ENCODE results near the gene PAPPA2.
"Not testable (repeated sequence)": the region's sequence is repeated elsewhere in the genome, so short reads cannot be mapped to it uniquely, and the experiment has no call there.

Gene PAPPA2

DNA sequence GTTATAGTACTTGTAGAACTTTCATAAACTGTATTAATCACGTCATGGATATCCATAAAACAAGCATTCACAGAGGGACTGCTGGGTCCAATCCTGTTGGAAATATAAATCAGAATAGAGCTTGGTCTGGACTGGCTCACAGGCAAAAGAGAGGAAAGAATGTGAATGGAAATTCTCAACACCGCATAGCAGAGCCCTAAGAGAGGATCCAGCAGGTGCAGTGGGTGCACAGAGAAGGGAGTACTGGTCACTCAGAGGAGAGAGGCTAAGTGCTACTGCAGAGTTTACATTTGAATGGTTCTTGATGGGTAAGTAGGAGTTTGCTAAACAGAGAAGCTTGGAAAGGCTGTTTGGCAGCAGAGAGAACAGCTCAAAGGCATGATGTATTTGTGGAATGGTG lies 231.7 kb downstream of the PAPPA2 start:
- no peak for DNase-seq

DNA sequence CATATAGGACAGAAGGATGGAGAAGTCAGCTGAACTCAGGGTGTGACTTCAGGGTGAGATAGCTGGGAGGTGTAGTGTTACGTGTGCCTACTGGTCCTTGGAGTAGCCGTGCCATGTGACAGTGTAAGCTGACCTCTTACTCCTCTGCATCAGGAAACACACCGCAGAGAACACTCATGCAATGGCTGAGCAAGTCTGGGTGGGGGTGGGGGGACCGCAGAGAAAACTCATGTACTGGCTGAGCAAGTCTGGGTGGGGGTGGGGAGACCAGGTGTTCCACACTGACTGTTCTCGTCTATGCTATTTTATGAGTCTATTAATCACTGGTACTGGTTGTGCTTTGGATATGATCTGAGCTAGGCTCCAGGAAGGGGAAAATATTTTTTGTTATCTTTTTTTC lies 233.1 kb downstream of the PAPPA2 start:
- peak; percentile 54 for DNase-seq

DNA sequence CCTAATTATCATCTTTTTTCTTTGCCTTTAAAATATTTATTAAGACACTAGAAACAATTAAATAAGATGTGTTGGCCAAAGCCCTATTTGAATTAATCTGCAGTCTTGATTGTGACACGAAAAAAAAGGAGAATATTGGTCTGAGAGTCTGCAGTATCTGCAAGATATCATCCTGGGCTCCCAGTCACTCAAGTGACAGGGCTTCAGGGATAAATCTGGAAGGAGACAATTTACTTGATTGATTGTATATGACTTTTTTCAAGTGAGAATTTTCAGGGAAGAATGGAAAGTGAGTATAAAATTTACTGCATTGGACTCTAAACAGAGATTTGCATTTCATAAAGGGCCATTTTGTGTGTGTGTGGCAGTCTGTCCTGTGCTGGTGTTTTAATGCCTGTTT lies 233.7 kb downstream of the PAPPA2 start:
- DNase-seq: no peak

DNA sequence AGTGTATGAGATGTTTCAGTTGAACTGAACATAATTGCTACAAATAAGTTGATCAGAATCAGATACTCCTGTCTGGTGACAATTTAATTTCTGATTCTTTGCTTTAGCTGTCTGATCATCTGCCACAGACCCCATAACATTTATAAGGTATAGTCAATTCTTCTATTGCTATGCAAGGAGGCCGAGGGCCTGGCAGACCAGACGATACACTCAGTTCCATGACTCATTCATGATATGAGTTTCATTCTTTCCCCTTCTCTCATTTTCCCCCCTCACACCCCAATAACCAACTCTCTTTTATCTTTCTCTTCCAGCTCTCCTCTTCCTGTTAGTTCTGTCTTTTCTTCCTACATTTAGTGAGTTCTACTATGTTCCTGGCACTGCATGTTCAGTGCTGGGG lies 236.8 kb downstream of the PAPPA2 start:
- DNase-seq: no peak

DNA sequence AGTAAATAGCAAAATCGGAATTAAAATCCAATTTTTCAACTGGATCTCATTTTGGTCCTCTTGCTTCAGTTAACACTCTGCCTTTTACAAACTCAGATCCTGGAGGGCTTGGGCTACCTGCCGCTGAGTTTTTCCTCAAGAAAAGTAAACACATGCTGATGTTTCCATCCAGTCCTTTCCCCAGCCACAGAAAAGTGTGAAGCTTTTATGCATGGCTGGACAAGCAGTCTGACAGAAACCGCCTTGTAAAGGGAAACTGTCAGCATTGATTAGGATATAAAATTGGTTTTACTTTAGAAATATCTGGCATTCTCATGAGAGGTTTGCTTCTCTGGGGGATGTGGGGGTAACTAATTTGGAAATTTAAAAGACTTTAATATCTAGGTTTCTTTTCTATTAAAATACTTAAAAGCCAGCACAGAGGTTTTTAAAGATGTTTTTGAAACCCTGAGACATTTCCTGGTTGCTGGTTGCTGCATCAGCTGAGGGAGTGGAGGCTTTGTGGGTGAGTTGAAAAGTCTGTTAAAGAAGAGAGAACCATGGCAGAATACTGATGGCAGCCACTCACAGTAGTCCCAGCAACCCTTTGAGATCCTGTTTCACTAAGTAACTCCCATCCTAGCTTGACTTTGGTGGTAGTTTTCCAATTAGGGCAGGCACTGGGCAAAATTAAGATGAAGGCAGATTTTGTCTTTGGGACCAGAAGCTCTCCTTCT lies 238.3 kb downstream of the PAPPA2 start:
- no peak for DNase-seq

DNA sequence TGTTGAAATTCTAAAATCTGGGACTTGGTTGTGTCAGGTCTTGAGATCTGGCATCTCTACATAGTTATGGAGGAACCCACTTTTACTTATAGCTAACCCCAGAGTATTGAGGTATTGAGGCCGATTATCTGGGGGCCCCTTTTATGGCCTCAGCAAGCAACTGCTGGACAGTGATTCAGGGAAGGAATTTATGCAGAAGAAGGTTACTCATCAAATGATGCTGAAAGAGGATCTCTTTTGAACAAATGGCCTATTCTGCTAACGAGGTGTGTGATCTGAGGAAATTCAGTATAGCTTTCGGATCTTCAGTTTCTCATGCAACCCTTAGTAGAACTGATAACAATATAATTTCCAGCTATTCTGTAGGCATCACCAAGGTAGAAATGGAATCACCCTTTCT lies 239.9 kb downstream of the PAPPA2 start:
- DNase-seq: no peak

DNA sequence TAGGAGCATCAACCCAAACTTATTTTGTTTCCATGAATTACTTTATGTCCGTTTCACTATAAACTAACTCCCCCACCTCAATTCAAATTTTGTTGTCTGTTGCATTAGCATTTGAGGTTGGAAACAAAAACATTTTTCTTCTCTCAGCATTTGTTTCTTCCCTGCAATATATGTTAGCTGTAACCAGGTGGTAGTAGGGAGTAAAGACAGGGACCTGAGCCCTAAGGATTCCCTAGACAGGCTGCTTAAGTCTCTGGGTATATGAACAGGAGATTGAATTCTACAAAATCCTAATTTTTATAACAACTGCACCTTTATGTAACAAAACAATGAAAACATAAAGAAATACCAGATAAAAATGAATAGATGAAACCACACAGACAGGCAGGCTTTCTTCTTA lies 242.6 kb downstream of the PAPPA2 start:
- DNase-seq: no peak

DNA sequence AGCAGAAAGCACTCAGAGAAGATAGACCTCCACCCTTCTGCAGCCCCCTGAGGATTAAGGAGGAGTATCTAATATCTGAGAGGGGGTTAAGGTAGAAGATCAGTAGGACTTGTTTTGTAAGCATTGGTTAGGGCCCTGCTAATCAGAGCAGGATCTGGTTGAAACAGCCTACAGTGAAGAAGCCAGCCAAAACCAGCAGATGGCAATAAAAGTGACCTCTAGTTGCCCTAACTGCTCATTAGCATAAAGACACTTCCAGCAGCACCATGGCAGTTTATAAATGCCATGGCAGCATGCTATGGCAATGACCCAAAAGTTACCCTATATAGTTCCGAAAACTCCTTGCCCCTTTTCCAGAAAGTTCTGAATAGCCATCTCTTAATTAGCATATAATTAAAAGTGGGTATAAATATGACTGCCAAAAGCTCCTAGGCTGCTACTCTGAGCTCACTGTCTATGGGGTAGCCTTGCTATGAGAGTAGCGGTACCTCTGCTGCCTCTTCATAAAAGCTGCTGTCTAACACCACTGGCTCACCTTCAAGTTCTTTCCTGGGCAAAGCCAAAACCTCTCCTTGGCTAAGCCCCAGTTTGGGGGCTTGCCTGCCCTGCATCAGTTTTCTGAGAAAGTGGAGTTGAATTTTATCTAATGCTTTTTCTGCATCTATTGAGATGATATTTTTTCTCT lies 254.2 kb downstream of the PAPPA2 start:
- DNase-seq: no peak

DNA sequence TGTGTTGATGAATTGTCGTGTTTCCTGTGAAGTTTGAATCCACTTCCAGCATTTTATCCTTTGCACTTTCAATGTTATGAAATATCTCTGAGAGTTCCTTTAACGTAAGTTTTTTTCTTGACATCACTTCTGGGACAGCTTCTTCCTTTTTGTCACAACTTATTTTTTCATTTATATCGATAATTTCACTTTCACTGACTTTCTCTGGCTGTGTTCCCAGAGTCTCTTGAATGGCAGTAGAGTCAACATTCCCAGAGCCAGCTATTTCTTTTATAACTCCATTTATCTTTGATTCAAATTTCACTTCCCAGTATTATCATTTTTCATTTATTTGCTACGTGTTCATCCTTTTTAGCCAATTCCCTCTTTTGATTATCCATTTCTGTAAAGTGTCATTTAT lies 256.5 kb downstream of the PAPPA2 start:
- no peak for DNase-seq

DNA sequence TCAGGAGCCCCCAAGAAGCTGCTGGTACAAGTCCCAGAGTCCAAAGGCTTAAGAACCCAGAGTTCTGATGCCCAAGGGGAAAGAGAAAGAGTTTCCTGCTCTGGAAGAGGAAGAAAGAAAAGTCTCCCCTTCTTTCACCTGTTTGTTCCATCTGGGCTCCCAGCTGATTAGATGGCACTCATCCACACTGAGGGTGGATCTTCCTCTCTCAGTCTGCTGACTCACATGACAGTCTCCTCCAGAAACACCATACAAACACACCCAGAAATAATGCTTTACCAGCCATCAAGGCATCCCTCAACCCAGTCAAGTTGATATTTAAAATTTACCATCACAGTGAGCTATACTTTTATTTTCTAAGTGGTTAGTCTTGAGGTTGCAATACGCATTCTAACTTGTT lies 257.9 kb downstream of the PAPPA2 start:
- DNase-seq: no peak

DNA sequence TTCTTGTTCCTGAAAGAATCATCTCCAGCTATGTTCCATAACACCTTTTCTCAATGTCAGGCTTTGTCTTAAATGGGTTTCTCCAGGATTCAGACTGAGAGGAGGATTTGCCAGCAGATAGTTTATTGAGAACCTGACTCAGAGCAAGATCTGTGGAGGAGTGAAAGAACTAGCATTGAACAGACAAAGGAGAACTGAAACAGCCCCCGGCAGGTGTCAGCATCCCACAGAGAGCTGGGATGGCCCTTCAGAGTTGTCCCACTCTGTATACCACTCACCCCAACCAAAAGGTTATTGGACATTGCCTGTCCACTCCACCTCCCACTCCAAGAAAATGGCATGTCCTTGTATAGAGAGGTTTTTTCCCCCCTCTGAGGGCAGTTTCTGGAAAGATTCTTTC lies 270.7 kb downstream of the PAPPA2 start:
- no peak for DNase-seq

DNA sequence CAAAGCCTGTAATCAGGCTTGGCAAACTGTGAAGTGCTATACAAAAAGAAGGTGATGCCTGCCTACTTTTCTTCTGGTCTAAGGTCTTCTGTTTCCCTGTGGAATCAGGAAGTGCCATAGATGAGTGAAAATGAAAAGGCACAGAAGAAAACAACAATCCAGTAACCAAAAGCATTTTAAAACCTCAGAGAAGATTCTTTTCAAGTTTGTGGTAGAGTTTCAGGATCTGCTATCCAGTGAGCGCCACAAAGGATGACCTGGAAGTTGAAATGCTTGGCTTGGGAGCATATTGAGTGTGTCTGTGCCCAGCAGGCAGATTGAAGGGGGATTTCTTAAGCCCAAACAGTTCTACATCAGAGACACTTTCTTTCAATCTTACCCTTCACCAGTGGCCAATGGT lies 272.2 kb downstream of the PAPPA2 start:
- no peak for DNase-seq

DNA sequence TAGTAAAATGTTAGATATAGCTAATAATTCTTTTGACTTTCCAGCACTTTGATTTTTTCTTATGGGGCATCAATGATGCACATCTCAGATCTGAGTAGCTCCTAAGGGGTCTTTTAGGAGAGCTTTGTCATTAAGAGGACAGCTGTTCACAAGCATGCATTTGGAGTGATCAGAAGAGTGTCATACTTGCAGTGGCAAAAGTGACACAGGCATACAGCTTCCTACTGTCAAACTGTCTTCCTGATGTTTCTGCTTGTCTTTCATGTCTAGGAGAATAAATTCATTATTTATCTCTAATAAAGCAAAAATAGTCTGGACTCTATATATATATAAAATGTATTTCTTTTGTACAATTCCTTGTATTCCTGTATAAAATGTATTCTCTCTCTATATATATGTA lies 273.0 kb downstream of the PAPPA2 start:
- DNase-seq: no peak

DNA sequence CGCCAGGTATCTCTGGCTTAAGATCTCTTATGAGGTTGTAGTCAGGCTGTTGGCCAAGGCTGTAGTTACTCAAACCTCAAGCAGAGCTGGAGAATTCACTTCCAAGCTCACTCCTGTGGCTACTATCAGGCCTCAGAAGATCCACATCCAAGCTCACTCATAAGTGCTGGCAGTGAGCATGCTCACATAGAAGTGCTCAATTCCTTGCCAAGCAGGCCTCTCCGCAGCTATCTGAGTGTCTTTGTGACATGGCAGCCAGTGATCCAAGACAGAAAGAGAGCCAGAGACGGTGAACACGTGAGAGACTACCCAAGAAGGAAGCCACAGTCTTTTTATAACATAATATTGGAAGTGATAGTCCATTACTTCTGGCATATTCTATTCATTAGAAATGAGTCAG lies 278.2 kb downstream of the PAPPA2 start:
- DNase-seq: no peak

DNA sequence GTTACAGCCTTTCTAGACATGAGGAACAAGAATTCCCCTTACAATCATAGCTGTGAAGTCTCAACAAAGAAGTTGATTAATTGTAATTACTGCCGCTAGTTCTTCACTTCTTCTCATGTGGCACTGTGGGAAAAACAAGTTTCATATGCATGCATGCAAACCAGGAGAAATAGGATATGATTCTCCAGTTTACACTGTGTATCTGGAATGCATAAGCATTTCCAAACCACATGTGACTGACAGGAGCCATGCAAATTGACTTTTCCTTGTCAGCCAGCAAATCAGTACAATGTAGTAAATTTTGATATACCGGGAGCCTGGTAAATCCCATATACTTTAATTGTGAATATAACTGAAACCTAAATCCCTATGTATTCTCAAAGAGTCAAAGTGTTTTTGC lies 279.3 kb downstream of the PAPPA2 start:
- no peak for DNase-seq

DNA sequence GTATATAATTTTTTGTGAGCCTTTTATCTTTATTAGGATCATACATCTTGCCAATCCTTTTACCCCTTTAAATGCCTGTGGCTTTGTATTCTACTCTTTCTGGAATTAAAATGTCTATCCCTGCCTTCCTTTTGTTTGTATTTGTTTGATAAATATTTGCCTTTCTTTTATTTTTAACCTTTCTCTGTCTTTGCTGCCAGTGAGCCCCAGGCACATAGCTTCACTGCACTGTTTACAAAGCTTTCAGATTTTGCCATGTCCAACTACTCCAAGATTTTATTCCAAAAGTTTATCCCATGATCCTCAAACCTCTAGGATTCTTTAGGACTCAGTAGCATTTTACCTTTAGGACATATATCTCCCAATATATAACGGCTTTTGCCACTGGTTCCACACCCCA lies 281.2 kb downstream of the PAPPA2 start:
- no peak for DNase-seq

DNA sequence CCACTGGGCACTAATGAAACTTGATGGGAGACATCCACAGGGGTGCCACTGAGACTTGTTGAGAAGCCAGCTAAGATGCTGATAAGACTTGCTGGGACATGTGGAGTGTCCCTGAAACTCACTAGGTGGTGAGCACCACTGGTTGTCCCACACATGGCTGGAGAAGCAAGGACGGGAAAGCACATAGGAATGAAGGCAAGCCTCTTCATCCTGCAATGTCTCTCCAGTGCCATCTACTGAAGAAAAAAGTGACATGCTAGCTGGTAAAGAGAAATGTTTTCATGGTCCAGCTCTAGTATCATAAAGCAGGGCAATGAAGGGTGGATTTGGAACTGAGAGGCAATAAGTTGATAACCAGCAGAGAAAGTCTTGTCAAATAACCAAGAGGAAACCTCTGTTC lies 283.0 kb downstream of the PAPPA2 start:
- DNase-seq: no peak

DNA sequence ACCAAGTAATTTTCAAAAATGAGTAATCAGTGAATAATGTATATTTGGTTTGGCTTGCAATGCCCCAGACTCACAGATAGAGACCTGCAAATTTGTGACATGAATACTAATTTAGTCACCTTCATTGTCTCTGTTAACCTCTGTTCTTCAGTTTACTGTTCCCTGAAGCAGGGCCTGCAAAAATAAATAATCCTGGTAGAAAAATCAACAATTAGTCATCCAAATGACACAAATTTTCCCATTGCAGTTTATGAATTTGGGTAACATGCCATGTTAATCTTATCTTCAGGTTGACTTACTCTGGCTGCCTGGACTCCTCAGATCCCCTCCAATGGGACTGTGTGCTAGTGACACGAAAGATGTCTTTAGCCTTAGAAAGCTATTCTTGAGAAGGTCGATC lies 289.5 kb downstream of the PAPPA2 start:
- no peak for DNase-seq

DNA sequence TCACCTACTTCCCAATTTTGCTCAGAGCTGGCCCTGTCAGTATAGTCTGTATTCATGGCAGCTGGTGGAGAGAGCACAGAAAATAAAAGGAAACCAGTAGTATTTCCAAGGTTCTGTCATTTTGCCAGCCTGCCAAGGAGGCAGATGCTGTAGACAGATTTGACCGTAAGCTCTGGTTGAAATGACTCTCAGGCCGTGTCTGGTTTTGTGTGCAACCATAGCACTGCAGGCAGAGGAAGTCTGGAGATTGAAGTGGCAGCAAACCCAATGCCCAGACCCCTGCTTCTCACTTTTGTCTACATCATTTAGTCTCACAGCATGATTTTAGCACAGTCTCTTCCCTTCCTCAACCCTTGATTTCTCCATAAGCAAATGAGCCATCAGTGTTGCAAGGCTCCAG lies 291.7 kb downstream of the PAPPA2 start:
- DNase-seq: no peak

DNA sequence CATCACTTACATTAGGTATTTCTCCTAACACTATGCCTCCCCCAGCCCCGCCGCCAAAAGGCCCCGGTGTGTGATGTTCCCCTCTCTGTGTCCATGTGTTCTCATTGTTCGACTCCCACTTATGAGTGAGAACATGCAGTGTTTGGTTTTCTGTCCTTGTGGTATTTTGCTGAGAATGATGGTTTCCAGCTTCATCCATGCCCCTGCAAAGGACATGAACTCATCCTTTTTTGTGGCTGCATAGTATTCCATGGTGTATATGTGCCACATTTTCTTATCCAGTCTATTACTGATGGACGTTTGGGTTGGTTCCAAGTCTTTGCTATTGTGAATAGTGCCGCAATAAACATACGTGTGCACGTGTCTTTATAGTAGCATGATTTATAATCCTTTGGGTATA lies 293.8 kb downstream of the PAPPA2 start:
- not testable (repeated sequence) for DNase-seq

DNA sequence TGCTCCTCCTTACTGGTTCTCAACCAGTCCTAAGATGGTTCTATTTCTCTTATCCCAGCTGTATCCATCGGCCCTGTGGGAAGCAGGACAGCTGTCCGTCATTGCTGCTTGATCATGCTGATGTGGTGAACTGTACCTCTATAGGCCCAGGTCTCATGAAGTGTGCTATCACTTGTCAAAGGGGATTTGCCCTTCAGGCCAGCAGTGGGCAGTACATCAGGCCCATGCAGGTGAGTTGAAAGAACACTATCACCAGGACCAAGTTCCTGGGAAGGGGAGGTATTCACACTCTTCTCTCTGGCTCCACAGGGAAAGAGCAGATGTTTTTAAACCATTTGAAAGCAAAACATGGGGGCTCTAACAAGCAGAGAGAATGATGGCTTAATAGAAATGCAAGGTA lies 302.6 kb downstream of the PAPPA2 start:
- DNase-seq: no peak

DNA sequence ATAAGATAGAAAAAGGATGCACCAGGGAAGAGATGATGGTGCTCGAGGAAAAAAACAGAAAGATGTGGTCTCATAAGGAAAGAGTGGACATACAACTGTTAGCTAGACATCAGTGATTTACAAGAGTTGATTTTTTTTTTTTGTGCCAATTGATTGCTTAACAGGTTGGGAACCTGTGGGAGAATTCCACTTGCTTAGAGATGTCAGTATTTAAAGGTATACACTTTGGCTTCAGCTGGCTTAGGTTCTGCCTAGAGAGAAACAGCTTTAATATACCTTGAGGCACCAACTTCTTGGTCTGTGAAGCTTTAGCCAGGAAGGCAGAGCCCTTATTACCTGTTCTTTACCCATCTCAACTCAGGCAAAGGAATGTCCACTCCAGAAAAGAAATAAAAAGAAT lies 303.8 kb downstream of the PAPPA2 start:
- DNase-seq: no peak

DNA sequence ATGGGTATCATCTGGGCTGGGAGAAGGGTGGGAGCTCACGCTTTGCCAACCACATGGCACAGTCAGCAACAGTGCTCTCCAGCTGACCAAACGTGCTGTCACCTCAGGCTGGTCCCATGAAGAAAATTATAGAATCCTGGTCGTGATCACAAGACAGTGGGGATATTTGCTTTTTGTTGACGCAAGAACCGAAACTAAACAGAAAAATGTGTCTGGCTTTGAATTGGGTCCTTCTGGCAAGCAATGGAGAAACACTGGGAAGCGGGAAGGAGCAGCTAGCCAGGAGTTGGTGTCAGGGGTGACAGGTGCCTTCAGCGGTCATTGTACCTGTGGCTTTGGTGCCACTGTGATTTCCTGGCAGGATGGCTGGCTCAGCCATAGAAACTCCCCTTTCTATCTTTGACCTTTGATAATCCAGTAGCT lies 304.8 kb downstream of the PAPPA2 start:
- DNase-seq: no peak

DNA sequence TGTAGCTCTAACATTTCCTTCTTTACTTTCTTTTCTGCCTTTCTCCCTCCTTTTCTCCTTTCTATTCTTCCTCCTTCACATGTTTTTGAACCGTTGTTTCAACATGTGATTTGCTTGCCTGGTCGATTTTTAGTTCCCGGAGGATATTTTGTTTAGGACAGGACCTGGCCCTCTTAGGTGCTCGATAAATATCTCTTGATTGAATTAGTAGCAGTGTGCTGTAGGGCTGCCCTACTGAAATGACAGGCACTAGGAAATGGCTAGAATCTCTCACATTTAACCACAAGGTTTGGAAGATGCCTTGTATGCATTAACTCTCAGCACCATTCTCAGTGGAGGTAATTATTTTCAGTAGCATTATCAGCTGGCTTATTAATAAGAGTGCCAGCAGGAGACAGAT lies 305.6 kb downstream of the PAPPA2 start:
- DNase-seq: no peak

DNA sequence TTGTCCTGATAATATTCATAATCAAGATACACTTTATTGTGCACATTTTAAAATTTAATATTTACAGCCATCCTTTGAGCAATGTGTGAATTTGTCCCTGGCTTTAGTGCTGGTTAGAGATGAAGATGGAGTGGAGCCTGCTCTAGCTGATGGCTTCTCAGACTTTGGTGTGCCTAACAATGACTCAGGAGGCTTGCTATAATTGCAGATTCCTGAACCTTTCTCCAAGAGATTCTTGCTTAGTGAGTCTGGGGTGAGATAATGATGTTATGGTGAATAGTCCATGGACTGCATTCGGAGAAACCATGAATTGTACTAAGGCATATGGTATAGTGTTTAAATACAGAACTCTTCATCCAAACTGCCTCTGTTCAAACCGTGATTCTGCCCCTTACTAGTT lies 307.1 kb downstream of the PAPPA2 start:
- DNase-seq: no peak

Data from NCI-H1105 (cell line).